Right lobe of liver (tissue), 6 donors: ENCODE results near the gene SLC29A1. TPM values are rescaled to one million over a fixed set of nuclear protein-coding genes. Genes with fewer than 3 reads are reported as not detected.

Experiments
- ATAC-seq, 4 donors: fragments of 200-7000 bp; cut with Tn5 transposase; one replicate each; pipeline ENCODE4 v1.9.1; 2020; ENCODE audit warnings: mild to moderate bottlenecking in 4 of 4, moderate library complexity in 4 of 4
- DNase-seq, 3 donors: peaks; one replicate each; pipeline ENCODE4 v3.0.0-alpha.2; 2020
- H3K27ac ChIP-seq, 3 donors: fragments of 200-600 bp; one replicate each; pipeline ENCODE4 v1.8.0; 2022
- H3K27me3 ChIP-seq, 2 donors: fragments of 200-600 bp; one replicate each; pipeline ENCODE4 v1.8.0; 2022
- H3K36me3 ChIP-seq, 4 donors: fragments of 200-600 bp; sonication (generic) in 1 of 4; one replicate each; pipeline versions ENCODE4 v1.5.1 to v1.8.0; 2017 to 2022; ENCODE audit warnings: control low read depth in 1 of 4
- H3K4me1 ChIP-seq, 4 donors: fragments of 200-600 bp; sonication (generic) in 1 of 4; one replicate each; pipeline versions ENCODE4 v1.5.1 to v1.8.0; 2017 to 2022; ENCODE audit warnings: control low read depth in 1 of 4
- H3K4me3 ChIP-seq, 3 donors: fragments of 200-600 bp; one replicate each; pipeline ENCODE4 v1.8.0; 2022
- H3K9me3 ChIP-seq, 4 donors: fragments of 200-600 bp; sonication (generic) in 1 of 4; one replicate each; pipeline versions ENCODE4 v1.5.1 to v1.8.0; 2017 to 2022; ENCODE audit warnings: control low read depth in 1 of 4
- CTCF ChIP-seq, 4 donors: fragments of 200-600 bp in 3 of 4; fragments of 450-650 bp in 1 of 4; IDR thresholded peaks; one replicate each; pipeline versions ENCODE4 v1.5.1 to v1.8.0; 2016 to 2022; ENCODE audit warnings: antibody characterized with exemption in 4 of 4, mild to moderate bottlenecking in 2 of 4
- POLR2A ChIP-seq: fragments of 450-650 bp; IDR thresholded peaks from one replicate; pipeline ENCODE4 v1.6.1; 2017; ENCODE audit warnings: antibody characterized with exemption, mild to moderate bottlenecking
- WGBS: methylation state at CpG from one replicate; pipeline ENCODE4 v1.1.6; 2018; ENCODE audit warnings: low coverage, low lambda C conversion rate; ENCODE audit not compliant: insufficient coverage; ENCODE audit errors: missing lambda C conversion rate; 5-methylcytosine and 5-hydroxymethylcytosine counted together
- intact Hi-C, 2 donors: fragments of 100-400 bp; cut with DNase I; formaldehyde crosslinking; loops; one replicate each; pipeline versions ENCODE4 v1.11.2 to v1.14.1; 2022
- total RNA-seq, 6 experiments: library from RNA; depleted of rRNA in 2 of 6; stranded (reverse); fragments of >200 nt in 2 of 6; fragmentation: NEBNext Ultra II Directional in 3 of 6; extraction: Animal tissue kit (Norgen Biotek cat#: 25700) in 3 of 6; gene quantifications; one replicate each; pipeline versions ENCODE4 v1.1.0 to v1.2.4, GENCODE V29; 2016 to 2023
- donor health status: DM: no; HTN: yes; CAD: no.
- donor health status: DM: no; HTN: no; CAD: no.
- donor health status: DM: no; HTN: no; CAD: no.
- donor health status: DM: no; HTN: yes; CAD: no.
- donor health status: DM: no; HTN: yes; CAD: no.

SLC29A1 gene
- total RNA-seq, 6 experiments from 2014 or later, result 27.4 to 51.3 (median 31.4) TPM

- peaks cover 0 to 10% (median under 1%) of the 10 kb centered on the region in 4 donors for H3K4me1 ChIP-seq
- H3K9me3 ChIP-seq, result no peaks in the 10 kb centered on the region
- intact Hi-C loops, result no loop called here
- WGBS, result 88% methylated on average over 5 of the region's 9 CpGs
- peak in 2 of 3 donors; percentile 19 to 49 for DNase-seq
- peaks cover 7 to 30% (median 10%) of the 10 kb centered on the region in 4 donors for H3K36me3 ChIP-seq
- H3K27ac ChIP-seq, result no peak overlapping the region
- no peak overlapping the region for H3K4me3 ChIP-seq
- no peak for TF ChIP-seq POLR2A
- no peak for TF ChIP-seq CTCF (IDR thresholded peaks at IDR 0.05)
- no peak for ATAC-seq
- H3K27me3 ChIP-seq, result no peaks in the 10 kb centered on the region
These were observed 35.0 kb downstream of the SLC29A1 start for GRCh38 chr6:44258325-44258863.

GRCh38 chr6:44258921-44259320 is 35.5 kb downstream of the SLC29A1 start:
- H3K9me3 ChIP-seq, result no peaks in the 10 kb centered on the region
- no peak overlapping the region for H3K27ac ChIP-seq
- no peak for TF ChIP-seq CTCF (IDR thresholded peaks at IDR 0.05)
- no peak overlapping the region for H3K4me3 ChIP-seq
- no peaks in the 10 kb centered on the region for H3K27me3 ChIP-seq
- peaks cover 3 to 24% (median 6%) of the 10 kb centered on the region in 4 donors for H3K36me3 ChIP-seq
- peaks cover 0 to 16% (median 3%) of the 10 kb centered on the region in 4 donors for H3K4me1 ChIP-seq
- intact Hi-C loops, result no loop called here
- ATAC-seq, result no peak
- DNase-seq, result peak in 1 of 3 donors; percentile 45
- WGBS, result 100% methylated on average over 2 of the region's 3 CpGs

- WGBS, result 90% methylated on average over 6 of the region's 8 CpGs
- DNase-seq, result peak in 2 of 3 donors; percentile 23 to 53
- no peak overlapping the region for H3K27ac ChIP-seq
- H3K36me3 ChIP-seq, result peaks cover 0 to 13% (median 0%) of the 10 kb centered on the region in 4 donors
- TF ChIP-seq CTCF (IDR thresholded peaks at IDR 0.05) (no peak), POLR2A (no peak)
- no peaks in the 10 kb centered on the region for H3K9me3 ChIP-seq
- H3K4me3 ChIP-seq, result no peak overlapping the region
- peaks cover 0 to 25% (median 7%) of the 10 kb centered on the region in 4 donors for H3K4me1 ChIP-seq
- intact Hi-C loops, result no loop called here
- ATAC-seq, result no peak
- H3K27me3 ChIP-seq, result no peaks in the 10 kb centered on the region
These were observed 36.6 kb downstream of the SLC29A1 start for GRCh38 chr6:44260011-44260410.

- Histone ChIP-seq H3K27ac (no peak overlapping the region), H3K4me3 (no peak overlapping the region), H3K27me3 (no peaks in the 10 kb centered on the region), H3K9me3 (no peaks in the 10 kb centered on the region), H3K4me1 (peaks cover 0 to 25% (median 7%) of the 10 kb centered on the region in 4 donors), H3K36me3 (peaks cover 0 to 11% (median 0%) of the 10 kb centered on the region in 4 donors)
- WGBS, result 88% methylated on average over 6 of the region's 6 CpGs
- no peak for ATAC-seq
- DNase-seq, result no peak
- intact Hi-C loops, result no loop called here
- TF ChIP-seq POLR2A (no peak), CTCF (IDR thresholded peaks at IDR 0.05) (no peak)
These were observed 37.3 kb downstream of the SLC29A1 start for GRCh38 chr6:44260451-44261297.
